D721Med (cell line): ENCODE measurements around the gene CD300A.
A peak's percentile ranks its signal among the peaks of the same experiment; 100 is the strongest.
"Not testable (repeated sequence)": the region's sequence is repeated elsewhere in the genome, so short reads cannot be mapped to it uniquely, and the experiment has no call there.

Experiments used
- DNase-seq: peaks from one replicate; pipeline ENCODE4 v3.0.0; 2011; ENCODE audit warnings: low spot score; ENCODE audit not compliant: insufficient read length
- FAIRE-seq: peaks from 2 replicates; lab custom pipeline; 2011; peaks lifted over from hg19 to GRCh38; lab: Jason Lieb, UNC
- TF ChIP-seq, protein P1 (sequence below): IDR thresholded peaks from 2 replicates; pipeline ENCODE4 v1.5.1; 2012; ENCODE audit warnings: mild to moderate bottlenecking, control low read depth; ENCODE audit not compliant: insufficient read depth; ENCODE audit errors: missing control alignments

Gene CD300A

GRCh38 chr17:74491626-74492025 is 25.2 kb downstream of the CD300A start:
- TF ChIP-seq, protein P1, sequence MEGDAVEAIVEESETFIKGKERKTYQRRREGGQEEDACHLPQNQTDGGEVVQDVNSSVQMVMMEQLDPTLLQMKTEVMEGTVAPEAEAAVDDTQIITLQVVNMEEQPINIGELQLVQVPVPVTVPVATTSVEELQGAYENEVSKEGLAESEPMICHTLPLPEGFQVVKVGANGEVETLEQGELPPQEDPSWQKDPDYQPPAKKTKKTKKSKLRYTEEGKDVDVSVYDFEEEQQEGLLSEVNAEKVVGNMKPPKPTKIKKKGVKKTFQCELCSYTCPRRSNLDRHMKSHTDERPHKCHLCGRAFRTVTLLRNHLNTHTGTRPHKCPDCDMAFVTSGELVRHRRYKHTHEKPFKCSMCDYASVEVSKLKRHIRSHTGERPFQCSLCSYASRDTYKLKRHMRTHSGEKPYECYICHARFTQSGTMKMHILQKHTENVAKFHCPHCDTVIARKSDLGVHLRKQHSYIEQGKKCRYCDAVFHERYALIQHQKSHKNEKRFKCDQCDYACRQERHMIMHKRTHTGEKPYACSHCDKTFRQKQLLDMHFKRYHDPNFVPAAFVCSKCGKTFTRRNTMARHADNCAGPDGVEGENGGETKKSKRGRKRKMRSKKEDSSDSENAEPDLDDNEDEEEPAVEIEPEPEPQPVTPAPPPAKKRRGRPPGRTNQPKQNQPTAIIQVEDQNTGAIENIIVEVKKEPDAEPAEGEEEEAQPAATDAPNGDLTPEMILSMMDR = no peak
- no peak for FAIRE-seq
- DNase-seq = no peak

- TF ChIP-seq, protein P1 = peak; percentile 97
- FAIRE-seq = no peak
- peak; percentile 47 for DNase-seq
Observed at GRCh38 chr17:74493331-74493833, 26.9 kb downstream of the CD300A start.

DNA sequence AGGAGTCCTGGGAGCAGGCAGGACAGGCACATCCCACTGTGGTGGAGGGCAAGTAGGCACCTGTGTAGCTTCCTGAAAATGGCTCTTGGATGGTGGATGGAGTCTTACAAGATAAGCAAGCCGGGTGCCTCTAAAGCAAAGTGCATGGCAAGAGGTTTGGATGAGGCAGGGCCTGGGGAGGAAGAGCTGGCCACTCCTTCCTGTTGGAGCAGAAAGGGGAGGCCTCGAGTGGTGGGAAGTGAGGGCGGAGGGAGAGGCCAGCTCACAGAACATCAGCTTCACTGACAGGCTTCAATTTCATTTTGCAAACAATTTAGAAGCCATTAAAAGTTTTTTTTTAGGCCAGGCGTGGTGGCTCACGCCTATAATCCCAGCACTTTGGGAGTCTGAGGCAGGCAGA is 31.0 kb downstream of the CD300A start:
- TF ChIP-seq, protein P1 = no peak
- no peak for DNase-seq
- FAIRE-seq = no peak

GRCh38 chr17:74499992-74500391 is 33.6 kb downstream of the CD300A start:
- DNase-seq = no peak
- no peak for FAIRE-seq
- TF ChIP-seq, protein P1 = no peak

- FAIRE-seq = no peak
- TF ChIP-seq, protein P1 = no peak
- DNase-seq = no peak
Observed at GRCh38 chr17:74502861-74503260, 36.4 kb downstream of the CD300A start.

DNA sequence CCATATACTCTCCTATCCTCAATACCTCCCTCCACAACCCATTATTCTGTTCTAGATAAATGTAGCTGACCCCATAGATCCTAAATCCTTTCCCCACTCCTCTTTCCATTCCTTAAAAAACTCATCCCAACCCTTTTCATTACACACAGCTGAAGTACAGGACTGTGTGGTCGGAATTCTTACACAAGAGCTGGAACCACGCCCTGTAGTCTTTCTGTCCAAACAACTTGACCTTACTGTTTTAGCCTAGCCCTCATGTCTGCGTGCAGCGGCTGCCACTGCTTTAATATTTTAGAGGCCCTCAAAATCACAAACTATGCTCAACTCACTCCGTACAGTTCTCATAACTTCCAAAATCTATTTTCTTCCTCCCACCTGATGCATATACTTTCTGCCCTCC is 37.5 kb downstream of the CD300A start:
- not testable (repeated sequence) for FAIRE-seq, DNase-seq

DNA sequence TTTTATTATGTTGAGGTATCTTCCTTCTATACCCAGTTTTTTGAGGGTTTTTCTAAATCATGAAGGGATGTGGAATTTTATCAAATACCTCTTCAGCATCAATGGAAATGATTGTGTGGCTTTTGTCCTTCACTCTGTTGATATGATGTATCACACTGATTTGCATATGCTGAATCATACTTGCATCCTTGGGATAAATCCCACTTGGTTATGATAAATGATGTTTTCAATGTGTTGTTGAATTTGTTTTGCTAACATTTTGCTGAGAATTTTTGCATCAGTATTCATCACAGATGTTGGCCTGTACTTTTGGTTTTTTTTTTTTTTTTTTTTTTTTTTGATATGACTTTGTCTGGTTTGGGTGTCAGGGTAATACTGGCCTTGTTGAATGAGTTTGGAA is 41.7 kb downstream of the CD300A start:
- DNase-seq (no peak), FAIRE-seq (no peak)
- TF ChIP-seq, protein P1 = no peak

DNA sequence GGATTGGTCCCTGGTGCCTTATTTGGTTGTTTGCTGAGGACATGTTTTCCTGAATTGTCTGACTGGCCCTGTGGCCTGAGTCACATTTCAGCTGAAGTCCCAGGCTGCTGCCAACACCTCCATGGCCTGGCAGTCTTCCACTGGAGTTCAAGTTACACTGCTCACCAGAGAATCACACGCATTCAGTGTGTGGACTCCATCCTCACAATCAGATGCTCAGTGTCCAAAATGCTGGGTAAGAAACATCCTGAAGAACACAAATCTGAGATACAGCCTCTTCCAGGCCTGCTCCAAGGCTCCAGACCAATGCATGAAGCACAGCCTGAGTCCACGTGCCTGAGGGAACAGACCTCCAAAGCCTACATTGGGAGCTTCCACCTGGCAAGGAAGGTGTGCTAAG is 45.6 kb downstream of the CD300A start:
- FAIRE-seq = no peak
- TF ChIP-seq, protein P1 = no peak
- no peak for DNase-seq
